Body of pancreas (tissue), 4 donors: ENCODE measurements around the gene WASF3.

Experiments used
- POLR2A ChIP-seq, 3 donors: fragments of 450-650 bp; IDR thresholded peaks; one replicate each; pipeline ENCODE4 v1.6.1; 2016; ENCODE audit warnings: antibody characterized with exemption in 3 of 3, mild to moderate bottlenecking in 2 of 3
- TF ChIP-seq, protein P1 (sequence below), 7 experiments: fragments of 450-650 bp in 4 of 7; fragments of 200-600 bp in 3 of 7; sonication (generic) in 3 of 7; IDR thresholded peaks; one replicate each; pipeline ENCODE4 v1.5.1; 2016 to 2019; ENCODE audit warnings: antibody characterized with exemption in 7 of 7

DNA sequence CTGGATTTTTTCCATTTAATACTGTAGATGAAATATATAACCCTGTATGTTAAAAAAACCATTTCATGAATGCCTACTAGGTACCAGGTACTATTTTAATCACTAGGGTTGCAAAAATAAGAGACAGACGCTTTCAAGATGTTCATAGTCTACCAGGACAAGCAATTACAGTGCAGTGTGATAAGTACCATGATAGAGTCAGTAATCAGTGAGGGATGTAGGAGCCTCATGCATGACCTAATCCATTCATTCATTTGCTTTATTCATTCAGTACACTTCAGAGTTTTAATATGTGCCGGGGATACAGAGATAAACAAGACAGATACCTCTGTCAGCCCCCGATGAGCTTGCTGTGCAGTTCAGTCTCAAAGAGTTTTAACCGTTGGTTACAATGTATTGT is 3.0 kb downstream of the WASF3 start:
- TF ChIP-seq, protein P1, sequence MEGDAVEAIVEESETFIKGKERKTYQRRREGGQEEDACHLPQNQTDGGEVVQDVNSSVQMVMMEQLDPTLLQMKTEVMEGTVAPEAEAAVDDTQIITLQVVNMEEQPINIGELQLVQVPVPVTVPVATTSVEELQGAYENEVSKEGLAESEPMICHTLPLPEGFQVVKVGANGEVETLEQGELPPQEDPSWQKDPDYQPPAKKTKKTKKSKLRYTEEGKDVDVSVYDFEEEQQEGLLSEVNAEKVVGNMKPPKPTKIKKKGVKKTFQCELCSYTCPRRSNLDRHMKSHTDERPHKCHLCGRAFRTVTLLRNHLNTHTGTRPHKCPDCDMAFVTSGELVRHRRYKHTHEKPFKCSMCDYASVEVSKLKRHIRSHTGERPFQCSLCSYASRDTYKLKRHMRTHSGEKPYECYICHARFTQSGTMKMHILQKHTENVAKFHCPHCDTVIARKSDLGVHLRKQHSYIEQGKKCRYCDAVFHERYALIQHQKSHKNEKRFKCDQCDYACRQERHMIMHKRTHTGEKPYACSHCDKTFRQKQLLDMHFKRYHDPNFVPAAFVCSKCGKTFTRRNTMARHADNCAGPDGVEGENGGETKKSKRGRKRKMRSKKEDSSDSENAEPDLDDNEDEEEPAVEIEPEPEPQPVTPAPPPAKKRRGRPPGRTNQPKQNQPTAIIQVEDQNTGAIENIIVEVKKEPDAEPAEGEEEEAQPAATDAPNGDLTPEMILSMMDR (IDR thresholded peaks at IDR 0.05): no peak
- no peak for TF ChIP-seq POLR2A (IDR thresholded peaks at IDR 0.05)
